22Rv1 (cell line): ENCODE data around the gene KAT7.
"Not testable (repeated sequence)": the region's sequence is repeated elsewhere in the genome, so short reads cannot be mapped to it uniquely, and the experiment has no call there.

Experiments
- CTCF ChIP-seq: fragments of 450-650 bp; IDR thresholded peaks from 2 replicates; pipeline ENCODE4 v1.5.1; 2017; ENCODE audit warnings: mild to moderate bottlenecking
- ZFX ChIP-seq: fragments of 450-650 bp; IDR thresholded peaks from 2 replicates; pipeline ENCODE4 v1.6.1; 2017; ENCODE audit warnings: antibody characterized with exemption, borderline replicate concordance

GRCh38 chr17:49828325-49828724 is 39.8 kb downstream of the KAT7 start:
- not testable (repeated sequence) for TF ChIP-seq CTCF, ZFX
